Measurements from ENCODE around the gene PRSS8. TPM values are rescaled to one million over a fixed set of nuclear protein-coding genes. Genes with fewer than 3 reads are reported as not detected.

PRSS8 gene
- total and polyA plus RNA-seq, 11 donors, result 0.17 to 0.44 (median 0.30) TPM; not detected in 5

GRCh38 chr16:31131416-31131815 is 4.1 kb downstream of the PRSS8 start:
- ATAC-seq, result no peak
- 90 to 95% (median 91%) methylated on average over 8 to 11 of the region's 11 CpGs for WGBS, 4 donors

GRCh38 chr16:31130899-31131298 is 4.6 kb downstream of the PRSS8 start:
- H3K27ac ChIP-seq, result no peak overlapping the region
- no peaks in the 10 kb centered on the region for H3K27me3 ChIP-seq
- peaks cover 6 to 63% (median 57%) of the 10 kb centered on the region in 9 donors for H3K36me3 ChIP-seq
- WGBS, 4 donors, result 68 to 90% (median 80%) methylated on average over 4 to 6 of the region's 6 CpGs
- DNase-seq (no peak), ATAC-seq (no peak)
- no peak overlapping the region for H3K4me3 ChIP-seq
- no peak for TF ChIP-seq POLR2A (IDR thresholded peaks at IDR 0.05)
- TF ChIP-seq CTCF (IDR thresholded peaks at IDR 0.05), result no peak
- intact Hi-C loops (cut with DNase I), result no loop called here
- H3K9me3 ChIP-seq, result no peaks in the 10 kb centered on the region
- H3K4me1 ChIP-seq, result peaks cover 0 to 60% (median 17%) of the 10 kb centered on the region in 12 donors

More at GRCh38 chr16:31131416-31131815, 4.1 kb downstream of the PRSS8 start:
- Histone ChIP-seq H3K9me3 (no peaks in the 10 kb centered on the region), H3K4me1 (peaks cover 0 to 60% (median 17%) of the 10 kb centered on the region in 12 donors), H3K27ac (no peak overlapping the region), H3K27me3 (no peaks in the 10 kb centered on the region), H3K4me3 (no peak overlapping the region), H3K36me3 (peaks cover 6 to 59% (median 57%) of the 10 kb centered on the region in 9 donors)
- intact Hi-C loops (cut with DNase I), result no loop called here
- TF ChIP-seq CTCF (IDR thresholded peaks at IDR 0.05) (no peak), POLR2A (IDR thresholded peaks at IDR 0.05) (no peak)
- no peak for DNase-seq

GRCh38 chr16:31130336-31130891 is 5.1 kb downstream of the PRSS8 start:
- intact Hi-C loops (cut with DNase I), result no loop called here
- Histone ChIP-seq H3K4me1 (peaks cover 0 to 60% (median 17%) of the 10 kb centered on the region in 12 donors), H3K27me3 (no peaks in the 10 kb centered on the region), H3K4me3 (no peak overlapping the region), H3K9me3 (no peaks in the 10 kb centered on the region), H3K27ac (peak overlapping the region in 8 of 12 donors; percentile 30 to 94 (median 67)), H3K36me3 (peaks cover 6 to 67% (median 57%) of the 10 kb centered on the region in 9 donors)
- DNase-seq (no peak), ATAC-seq (no peak)
- 90 to 94% (median 91%) methylated on average over 6 to 10 of the region's 10 CpGs for WGBS, 4 donors
- no peak for TF ChIP-seq POLR2A (IDR thresholded peaks at IDR 0.05)
- no peak for TF ChIP-seq CTCF (IDR thresholded peaks at IDR 0.05)

- 57 to 74% (median 69%) methylated on average over 28 to 29 of the region's 29 CpGs for WGBS, 4 donors
- Histone ChIP-seq H3K27me3 (no peaks in the 10 kb centered on the region), H3K4me1 (peaks cover 0 to 55% (median 17%) of the 10 kb centered on the region in 12 donors), H3K4me3 (no peak overlapping the region), H3K36me3 (peaks cover 6 to 73% (median 59%) of the 10 kb centered on the region in 9 donors), H3K27ac (peak overlapping the region; percentile 27 to 94 (median 60)), H3K9me3 (no peaks in the 10 kb centered on the region)
- TF ChIP-seq CTCF (IDR thresholded peaks at IDR 0.05) (no peak), POLR2A (IDR thresholded peaks at IDR 0.05) (no peak)
- ATAC-seq (peak in 3 of 4 donors; percentile 14 to 60 (median 42)), DNase-seq (peak in 4 of 5 donors; percentile 67 to 81 (median 72))
- intact Hi-C loops (cut with DNase I), result no loop called here
Measured at GRCh38 chr16:31129568-31130335, 5.8 kb downstream of the PRSS8 start.
